Bronchial epithelial cell (primary cell): ENCODE results near the gene IL1R2. TPM values are rescaled to one million over a fixed set of nuclear protein-coding genes. Genes with fewer than 3 reads are reported as not detected.

ENCODE experiments used
- DNase-seq: peaks from one replicate; pipeline ENCODE4 v3.0.0-alpha.2; 2010; ENCODE audit warnings: low read depth
- FAIRE-seq: peaks from 2 replicates; lab custom pipeline; 2011; peaks lifted over from hg19 to GRCh38; lab: Jason Lieb, UNC
- H3K27me3 ChIP-seq: 2 replicates; pipeline ENCODE4 v1.5.1; 2011; ENCODE audit warnings: low read length; ENCODE audit not compliant: control insufficient read depth, insufficient read depth
- H3K36me3 ChIP-seq: 2 replicates; pipeline ENCODE4 v1.5.1; 2011; ENCODE audit warnings: low read length; ENCODE audit not compliant: control insufficient read depth, insufficient read depth
- H3K4me3 ChIP-seq: 2 replicates; pipeline ENCODE4 v1.5.1; 2011; ENCODE audit warnings: mild to moderate bottlenecking, low read depth, low read length, control low read depth
- CTCF ChIP-seq: IDR thresholded peaks from 2 replicates; pipeline ENCODE4 v1.5.1; 2011; ENCODE audit warnings: mild to moderate bottlenecking, moderate library complexity, low read length, control low read depth, inconsistent platforms; ENCODE audit not compliant: insufficient read depth, severe bottlenecking
- total RNA-seq: library from RNA; depleted of rRNA; stranded (reverse); fragments of >200 nt; gene quantifications from 2 replicates; pipeline ENCODE4 v1.2.1, GENCODE V29; 2014

Gene IL1R2
- total RNA-seq, 1 donor from 2014 or later: not detected

DNA sequence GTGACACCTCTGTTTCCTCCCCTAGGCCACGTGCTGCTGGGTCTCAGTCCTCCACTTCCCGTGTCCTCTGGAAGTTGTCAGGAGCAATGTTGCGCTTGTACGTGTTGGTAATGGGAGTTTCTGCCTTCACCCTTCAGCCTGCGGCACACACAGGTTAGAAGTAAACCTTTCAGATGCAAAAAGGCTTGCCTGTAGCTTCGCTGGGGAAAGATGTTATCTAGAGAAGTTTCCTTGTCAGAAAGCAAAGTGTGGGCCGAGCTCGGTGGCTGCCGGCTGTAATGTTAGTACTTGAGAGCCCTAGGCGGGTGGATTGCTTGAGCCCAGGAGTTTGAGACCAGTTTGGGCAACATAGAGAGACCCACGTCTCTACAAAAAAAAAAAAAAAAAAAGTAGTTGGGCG, 16.7 kb downstream of the IL1R2 start:
- Histone ChIP-seq H3K36me3 (no peaks in the 10 kb centered on the region), H3K27me3 (no peaks in the 10 kb centered on the region), H3K4me3 (no peak overlapping the region)
- no peak for TF ChIP-seq CTCF
- no peak for DNase-seq
- no peak for FAIRE-seq

- DNase-seq: no peak
- no peak for FAIRE-seq
- no peaks in the 10 kb centered on the region for H3K27me3 ChIP-seq
- no peak overlapping the region for H3K4me3 ChIP-seq
- TF ChIP-seq CTCF: no peak
- no peaks in the 10 kb centered on the region for H3K36me3 ChIP-seq
Measured at GRCh38 chr2:102009557-102009956, 17.8 kb downstream of the IL1R2 start.

DNA sequence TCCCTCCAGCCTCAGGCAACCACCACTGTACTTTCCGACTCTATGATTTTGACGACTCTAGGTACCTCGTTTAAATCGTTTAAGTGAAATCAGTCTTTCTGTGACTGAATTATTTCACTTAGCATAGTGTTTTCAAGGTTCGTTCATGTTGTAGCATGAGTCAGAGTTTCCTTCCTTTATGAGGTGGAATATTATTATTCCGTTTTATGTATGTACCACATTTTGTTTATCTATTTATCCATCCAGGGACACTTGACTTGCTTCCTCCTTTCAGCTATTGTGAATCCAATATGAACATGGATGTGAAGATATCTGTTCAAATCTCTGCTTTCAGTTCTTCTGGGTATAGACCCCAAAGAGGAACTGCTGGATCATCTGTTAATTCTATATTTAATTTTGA, 19.1 kb downstream of the IL1R2 start:
- Histone ChIP-seq H3K36me3 (no peaks in the 10 kb centered on the region), H3K4me3 (no peak overlapping the region), H3K27me3 (no peaks in the 10 kb centered on the region)
- DNase-seq (no peak), FAIRE-seq (no peak)
- TF ChIP-seq CTCF: no peak

DNA sequence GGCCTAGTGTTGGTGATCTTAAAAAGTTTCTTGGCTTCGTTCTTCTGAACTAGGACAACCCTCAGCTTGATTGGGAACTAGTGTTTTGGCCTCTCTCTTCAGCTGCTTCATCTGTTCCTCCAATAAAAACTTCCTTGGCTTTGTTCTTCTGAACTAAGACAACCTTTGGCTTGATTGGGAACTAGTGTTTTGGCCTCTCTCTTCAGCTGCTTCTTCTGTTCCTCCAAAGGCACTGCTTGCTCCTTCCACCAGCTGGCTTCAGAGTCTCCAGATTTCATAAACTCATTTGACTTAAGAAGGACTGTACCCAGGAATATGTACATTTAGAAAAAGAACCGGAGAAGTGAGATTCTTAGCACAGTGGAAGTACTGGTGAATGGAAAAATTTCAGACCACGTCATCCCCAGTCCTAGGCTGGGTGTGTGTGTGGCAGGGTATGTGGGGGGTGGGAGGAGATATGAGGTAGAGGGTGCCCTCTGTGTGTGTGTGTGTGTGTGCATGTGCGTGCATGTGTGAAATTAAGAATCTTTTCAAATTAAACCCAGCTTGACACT, 20.4 kb downstream of the IL1R2 start:
- no peak for DNase-seq
- Histone ChIP-seq H3K27me3 (no peaks in the 10 kb centered on the region), H3K36me3 (no peaks in the 10 kb centered on the region), H3K4me3 (no peak overlapping the region)
- TF ChIP-seq CTCF: no peak
- FAIRE-seq: no peak

- H3K4me3 ChIP-seq: no peak overlapping the region
- FAIRE-seq (no peak), DNase-seq (no peak)
- no peaks in the 10 kb centered on the region for H3K27me3 ChIP-seq
- TF ChIP-seq CTCF: no peak
- H3K36me3 ChIP-seq: no peaks in the 10 kb centered on the region
Measured at GRCh38 chr2:102013206-102014040, 21.7 kb downstream of the IL1R2 start.
